HG03442 (cell line): ENCODE results near the gene SMAP2.
A peak's percentile ranks its signal among the peaks of the same experiment; 100 is the strongest.

Experiments
- ATAC-seq: cut with Tn5 transposase; IDR thresholded peaks from one replicate; pipeline ENCODE4 v1.9.1; 2021; ENCODE audit warnings: mild to moderate bottlenecking, moderate library complexity; ENCODE audit not compliant: unreplicated experiment

SMAP2 gene

DNA sequence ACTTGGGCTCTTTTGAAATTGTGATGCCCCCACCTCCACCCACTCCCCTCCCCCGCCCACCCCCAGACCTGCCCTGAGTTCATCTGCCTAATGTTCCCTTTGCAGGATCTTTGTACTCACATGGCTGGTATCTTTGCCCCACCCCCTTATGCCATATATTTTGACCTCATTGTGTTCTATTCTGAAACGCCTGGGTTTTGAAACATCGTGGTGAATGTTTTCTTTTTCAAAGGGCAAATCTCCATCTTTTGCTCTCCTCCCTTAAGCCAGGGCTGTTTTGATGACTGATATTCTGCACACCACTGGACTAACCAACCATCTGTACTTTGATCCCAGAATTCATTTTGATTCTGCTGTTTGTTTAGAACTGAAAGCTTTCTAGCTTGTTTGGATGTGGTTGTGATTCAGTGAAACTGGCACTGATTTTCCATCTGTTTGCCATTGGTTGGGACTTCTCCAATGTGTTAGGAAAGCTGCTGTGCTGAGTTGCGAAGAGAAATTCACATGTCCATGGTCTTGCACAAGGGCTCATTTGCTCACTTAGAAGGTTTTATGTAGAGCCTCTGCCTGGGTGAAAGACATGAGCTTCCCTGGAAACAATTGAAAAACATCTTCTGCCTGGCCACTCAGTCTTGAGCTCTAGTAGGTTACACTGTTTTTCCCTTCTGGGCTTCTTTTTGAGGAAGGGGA is 16.5 kb downstream of the SMAP2 start:
- no peak for ATAC-seq

DNA sequence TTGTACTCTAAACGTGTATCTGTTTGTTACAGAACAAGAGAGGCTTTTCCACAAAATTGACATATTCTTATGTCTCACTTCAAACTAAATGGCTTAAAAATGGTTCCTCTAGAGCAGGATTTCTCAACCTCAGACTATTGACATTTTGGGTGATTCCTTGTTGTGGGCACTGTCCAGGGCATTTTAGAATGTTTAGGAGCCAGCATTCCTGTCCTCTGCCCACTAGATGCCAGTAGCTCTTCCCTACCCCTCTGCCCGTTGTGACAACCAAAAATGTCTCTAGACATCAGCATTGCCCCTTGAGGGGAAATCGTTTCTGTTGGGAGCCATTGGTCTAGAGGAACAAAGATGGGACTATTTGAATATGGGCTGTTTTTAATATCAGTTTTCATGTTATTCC is 17.3 kb downstream of the SMAP2 start:
- ATAC-seq = no peak

DNA sequence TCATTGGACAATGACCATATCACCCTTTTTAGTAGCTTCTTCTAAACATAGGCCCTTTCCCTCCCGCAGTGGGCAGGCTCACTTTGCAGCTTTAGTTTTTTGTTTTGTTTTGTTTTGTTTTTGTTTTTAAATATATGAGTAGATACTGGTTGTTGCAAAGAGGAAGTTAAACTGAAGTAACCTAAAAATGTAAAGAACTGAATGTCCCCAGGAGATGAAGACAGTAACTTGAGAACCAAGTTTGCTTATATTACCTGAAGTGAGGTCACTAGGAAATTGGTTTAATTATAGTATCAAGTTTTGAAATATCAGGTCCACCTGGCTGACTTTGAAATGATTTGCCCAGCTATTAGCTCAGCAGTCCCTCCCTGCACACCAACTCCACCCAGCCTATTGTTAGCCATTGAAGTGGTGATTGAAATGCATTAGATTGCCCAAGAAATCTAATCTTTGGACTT is 18.2 kb downstream of the SMAP2 start:
- no peak for ATAC-seq

DNA sequence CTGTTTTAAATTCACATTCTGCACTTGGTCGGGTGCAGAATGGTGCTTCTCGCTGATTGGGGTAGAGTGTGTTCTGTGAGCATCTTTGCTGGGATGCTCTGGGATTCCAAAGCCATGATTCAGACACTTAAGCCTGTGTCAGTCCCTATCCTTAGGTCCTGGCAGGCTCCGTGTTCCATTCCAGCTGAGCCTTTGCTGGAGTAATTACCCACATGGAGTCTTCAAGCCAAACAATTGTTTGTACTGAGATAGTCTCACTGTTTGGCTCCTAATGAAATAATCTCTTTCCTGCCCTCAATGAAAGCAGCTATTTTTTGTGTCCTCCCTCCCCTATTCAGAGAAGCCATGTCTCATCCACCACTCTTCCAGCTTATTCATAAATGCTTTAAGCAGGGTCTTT is 18.7 kb downstream of the SMAP2 start:
- no peak for ATAC-seq

DNA sequence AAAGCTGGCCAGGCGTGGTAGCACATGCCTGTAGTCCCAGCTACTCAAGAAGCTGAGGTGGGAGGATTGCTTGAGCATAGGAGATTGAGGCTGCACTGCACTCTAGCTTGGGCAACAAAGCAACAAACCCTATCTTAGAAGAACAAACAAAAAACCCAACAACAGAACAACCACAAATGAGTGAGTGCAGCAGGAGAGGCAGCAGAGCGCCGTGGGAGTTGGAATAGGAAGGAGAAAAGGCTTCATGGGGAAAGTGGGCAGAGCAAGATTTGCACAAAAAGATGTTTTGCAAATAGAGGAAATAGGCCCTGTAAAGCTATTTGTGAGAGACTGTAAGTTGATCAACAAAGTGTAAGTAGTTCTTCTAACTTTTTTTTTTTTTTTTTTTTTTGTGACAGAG is 19.6 kb downstream of the SMAP2 start:
- no peak for ATAC-seq

DNA sequence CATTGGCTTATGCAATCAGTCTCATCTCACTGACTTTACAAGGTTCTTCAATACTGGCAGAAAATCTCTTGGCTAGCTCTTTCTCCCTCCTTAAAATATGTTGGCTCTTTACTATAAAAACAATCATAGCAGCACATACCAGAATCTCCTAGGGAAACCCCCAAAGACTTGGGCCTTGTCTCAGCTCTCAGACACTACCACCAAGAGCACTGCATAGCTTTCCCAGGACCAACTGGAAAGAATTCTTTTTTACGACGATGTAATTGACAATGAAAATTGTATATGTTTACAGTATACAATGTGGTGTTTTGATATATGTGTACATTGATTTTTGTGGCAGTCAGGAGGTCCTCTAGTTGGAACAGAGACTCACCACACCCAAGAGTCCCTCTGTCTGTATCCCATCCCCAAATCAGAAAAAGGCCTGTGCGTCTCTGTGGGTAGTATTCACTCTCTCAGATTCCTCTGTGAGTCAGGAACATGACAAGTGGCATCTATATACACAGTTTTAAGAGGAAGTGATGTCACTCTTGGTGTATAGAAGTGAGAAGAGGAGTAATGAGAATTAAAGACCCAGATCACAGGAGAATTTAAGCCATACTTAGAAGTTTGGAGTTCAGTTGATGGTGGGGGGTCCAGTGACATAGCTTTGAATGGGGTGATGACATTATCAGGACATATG is 21.1 kb downstream of the SMAP2 start:
- no peak for ATAC-seq

DNA sequence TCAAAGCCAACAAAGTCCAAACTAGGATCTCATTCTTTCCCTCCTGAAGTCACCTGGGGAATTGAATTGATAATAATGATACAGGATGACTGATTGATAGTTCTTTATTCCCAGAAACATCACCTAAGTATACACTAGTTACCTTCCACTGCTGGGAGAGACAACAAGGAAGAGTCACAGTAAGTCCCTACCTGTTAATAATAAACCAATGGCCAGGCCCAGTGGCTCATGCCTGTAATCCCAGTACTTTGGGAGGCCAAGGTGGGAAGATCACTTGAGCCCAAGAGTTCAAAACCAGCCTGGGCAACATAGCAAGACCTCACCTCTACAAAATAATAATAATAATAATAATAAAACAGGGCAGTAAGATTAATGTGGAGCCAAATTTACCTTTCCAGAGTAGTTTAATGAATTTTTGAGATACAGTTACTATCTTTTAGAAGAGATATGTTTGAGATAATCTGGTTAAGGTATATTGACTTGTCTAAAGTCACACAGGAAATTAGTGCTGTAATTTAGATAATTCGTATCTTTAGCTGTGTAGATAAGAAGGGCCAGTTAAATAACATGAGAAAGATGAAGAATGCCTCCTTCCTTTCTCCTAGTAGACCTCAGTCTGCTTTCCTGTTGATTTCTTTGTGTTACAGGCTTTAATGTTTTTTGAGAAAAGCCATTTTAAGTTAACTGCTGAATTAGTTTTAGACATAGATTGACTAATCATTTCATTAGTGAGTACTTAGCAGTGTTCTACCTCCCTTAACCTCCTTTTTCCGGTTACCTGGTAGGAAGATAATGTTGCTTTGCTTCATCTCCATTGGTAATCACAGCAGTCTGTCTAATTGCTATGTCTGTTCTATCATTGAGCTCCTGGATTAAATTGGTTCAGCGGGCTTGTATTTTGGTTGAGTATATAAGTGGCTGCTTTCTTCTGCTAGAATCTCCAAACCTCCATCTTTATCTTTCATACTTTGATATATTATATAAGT is 22.0 kb downstream of the SMAP2 start:
- no peak for ATAC-seq

DNA sequence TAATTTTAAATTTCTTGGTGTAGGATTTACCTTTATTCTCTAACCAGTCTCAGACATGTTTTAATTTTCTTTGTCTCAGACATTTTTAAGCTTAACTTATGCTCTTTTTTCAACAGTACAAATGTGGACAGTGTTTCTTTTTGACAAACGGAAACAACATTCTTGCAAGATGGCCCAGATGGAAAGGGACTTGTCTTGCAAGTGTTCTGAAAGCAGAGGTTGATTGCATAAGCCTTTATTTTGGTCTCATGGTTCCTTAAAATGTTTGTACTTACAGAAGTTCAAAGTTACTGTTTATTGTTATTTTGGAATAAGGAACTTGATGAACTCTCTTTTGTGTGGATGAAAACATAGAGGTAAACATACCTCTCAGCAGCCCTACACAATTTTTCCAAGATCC is 22.9 kb downstream of the SMAP2 start:
- no peak for ATAC-seq

DNA sequence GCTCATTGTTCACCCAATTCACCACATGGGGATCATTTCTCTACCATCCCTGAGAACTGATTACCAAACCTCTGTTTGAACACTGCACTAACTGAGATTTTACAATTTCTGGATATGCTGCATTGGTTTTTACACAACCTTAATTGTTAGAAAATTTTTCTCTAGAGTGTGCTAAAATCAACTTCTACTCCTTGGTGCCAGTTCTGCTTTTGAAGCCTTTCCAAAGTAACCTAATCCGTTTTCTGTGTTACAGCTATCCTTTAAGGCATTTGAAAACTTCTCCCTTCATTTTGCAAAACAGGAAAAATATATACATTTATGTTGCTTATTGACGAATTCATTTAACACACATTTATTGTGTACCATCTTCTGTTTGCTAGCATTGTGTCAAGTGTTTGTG is 23.7 kb downstream of the SMAP2 start:
- no peak for ATAC-seq

DNA sequence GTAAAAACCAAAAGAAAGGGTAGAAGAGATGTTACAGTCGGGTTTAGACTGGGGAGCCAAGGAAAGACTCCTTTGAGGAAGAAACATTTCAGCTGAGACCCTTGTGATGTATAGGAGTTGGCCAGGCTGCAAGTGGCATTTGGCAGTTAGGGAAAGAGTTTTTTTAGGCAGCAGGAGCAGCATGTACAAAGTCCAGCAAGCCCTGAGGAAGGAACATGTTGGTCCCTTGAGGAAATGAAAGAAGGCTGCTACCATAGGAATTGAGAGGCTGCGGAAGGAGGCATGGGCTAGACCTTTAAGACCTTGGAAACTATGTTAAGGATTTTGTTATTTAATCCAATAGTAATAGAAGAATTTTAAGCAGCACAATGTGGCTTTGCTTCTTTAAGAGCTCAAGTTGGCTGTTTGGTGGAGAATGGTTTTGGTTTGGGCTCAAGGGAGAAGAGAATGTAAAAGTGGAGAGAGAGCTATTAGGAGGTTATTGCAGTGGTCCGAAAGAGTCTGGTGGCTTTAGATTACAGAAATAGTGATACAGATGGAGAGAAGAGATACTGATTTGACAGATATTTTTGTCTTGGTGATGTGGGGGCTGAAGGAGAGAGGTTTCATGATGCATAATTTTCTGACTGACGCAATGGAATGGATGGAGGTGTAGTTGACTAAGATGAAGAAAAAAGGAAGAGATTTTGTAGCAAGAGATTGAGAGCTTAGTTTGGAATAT is 26.6 kb downstream of the SMAP2 start:
- ATAC-seq = peak; percentile 63

DNA sequence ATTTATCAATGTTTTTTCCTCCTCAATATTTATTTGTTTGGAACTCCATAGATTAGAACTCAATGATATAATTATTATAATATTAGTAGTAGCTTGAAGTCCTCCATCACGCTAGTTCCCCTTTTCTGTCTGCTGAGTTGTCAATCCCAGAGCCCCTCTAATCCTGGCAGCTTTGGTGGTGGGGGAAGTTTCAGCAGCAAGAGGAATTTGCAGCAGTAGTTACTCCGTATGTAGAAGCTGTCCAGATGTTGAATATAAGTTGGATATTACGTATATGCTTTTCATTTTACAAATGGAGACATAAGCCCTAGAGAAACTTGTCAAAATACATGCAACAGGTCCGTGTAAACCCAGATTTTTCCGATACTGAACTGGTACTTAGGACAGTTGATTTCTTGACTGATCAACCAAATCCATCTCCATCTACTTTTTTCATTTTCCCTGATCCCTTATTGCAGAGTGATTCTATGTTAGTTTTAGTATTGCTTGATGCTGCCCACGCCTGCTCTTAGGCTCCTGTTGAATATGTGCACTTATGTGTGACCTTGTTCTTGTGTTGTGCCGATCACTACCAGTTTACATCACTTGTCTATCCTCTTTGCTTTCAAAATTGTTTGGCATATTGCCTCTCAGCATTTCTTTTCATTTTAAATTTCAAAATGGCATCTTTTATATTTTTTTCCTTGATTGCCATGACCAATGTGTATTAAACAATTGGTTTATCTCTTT is 28.1 kb downstream of the SMAP2 start:
- no peak for ATAC-seq

DNA sequence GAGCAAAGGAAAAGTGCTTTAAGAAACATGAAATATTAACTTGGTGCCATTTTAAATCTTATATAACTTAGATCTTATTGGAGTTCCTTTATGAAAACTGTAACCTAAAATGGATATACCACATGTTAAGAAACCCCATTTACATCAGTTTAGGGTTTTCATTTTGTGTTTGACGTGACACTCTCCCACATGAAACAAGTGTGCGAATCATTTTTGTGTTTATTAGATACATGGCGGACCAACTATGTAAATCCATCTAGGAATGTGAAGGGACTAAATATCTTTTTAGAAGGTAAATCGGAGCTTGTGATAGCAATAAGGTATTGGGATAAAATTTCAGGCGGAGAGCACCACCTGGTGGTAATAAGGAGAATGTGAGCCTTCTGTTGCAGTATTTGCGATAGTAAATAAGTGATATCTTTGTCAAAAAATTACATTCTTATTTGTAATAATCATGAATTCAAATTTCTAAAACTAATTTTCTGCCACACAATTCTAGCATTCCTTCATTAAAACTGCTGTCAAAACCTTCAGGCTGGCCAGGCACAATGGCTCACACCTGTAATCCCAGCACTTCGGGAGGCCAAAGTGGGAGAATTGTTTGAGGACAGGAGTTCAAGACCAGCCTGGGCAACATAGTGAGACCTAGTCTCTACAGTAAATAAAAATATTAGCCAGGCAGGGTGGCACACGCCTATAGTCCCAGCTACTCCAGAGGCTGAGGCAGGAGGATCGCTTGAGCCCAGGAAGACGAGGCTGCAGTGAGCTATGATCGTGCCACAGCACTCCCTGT is 31.3 kb downstream of the SMAP2 start:
- ATAC-seq = no peak

DNA sequence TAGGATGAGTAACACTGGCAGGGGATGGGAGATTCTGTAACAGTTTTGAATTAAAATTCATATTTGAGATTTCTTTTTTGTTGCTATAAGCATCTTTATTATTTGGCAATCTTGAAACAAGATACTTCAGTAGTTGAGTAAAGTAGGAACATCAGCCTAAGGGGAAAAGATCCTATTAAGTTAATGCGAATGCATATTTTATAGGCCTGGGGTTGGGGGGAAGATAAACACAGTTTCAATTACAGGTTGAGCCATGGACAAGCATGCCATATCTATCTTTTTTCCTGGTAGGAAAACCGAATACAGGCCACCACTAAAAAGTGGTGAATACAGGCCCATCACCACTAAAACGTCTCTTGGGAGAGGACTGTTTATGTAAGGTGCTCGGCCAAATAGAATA is 32.3 kb downstream of the SMAP2 start:
- no peak for ATAC-seq

DNA sequence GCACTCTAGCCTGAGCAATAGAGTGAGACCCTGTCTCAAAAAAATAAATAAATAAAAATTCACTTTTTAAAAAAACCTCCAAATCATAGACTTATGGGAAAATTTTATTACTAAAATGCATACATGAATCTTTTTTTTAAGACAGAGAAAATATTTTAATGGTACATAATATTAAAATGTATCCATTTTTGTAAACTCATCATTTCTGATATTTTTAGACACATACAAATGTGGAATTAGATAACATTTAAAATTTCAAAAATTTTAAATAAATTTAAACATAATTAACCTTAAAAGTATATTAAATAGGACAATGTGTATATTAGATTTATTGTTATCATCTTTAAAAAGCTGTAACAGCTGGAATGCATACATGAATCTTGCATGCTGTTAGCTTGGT is 33.9 kb downstream of the SMAP2 start:
- no peak for ATAC-seq

DNA sequence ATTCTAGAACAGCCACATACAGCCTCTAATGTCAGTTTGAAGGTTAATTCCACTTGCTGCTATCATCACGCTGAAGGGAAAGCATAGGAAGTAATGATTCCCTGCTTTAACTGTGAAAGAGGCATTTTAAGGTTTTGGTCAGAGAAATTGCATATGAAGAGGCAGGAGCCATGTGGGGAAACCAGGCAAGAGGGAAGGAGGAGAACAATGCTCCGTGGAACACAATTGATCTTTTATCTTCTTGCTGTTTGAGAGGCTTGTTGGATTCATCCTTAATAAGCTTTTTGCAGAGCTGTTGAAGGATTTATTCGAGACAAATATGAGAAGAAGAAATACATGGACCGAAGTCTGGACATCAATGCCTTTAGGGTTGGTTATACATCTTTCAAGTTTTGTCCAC is 35.9 kb downstream of the SMAP2 start:
- ATAC-seq = no peak

DNA sequence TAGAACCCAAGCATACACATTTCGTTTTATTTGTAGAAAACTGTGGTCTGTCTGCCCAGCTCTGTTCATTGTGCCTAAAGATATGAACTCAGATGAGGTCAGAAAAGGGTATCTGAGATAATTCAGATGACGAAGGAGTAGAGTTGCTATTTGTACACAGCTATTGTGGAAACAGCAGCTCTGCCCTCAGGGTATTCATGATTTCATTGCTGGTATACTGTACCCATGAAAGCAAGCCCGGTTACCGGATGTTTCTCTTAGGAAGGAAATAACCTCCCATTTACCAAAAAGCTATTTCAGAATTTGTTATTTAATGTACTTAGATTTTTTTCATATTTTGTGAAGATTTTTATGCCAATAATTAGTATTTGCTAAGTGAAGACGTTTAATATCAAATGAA is 37.8 kb downstream of the SMAP2 start:
- no peak for ATAC-seq

DNA sequence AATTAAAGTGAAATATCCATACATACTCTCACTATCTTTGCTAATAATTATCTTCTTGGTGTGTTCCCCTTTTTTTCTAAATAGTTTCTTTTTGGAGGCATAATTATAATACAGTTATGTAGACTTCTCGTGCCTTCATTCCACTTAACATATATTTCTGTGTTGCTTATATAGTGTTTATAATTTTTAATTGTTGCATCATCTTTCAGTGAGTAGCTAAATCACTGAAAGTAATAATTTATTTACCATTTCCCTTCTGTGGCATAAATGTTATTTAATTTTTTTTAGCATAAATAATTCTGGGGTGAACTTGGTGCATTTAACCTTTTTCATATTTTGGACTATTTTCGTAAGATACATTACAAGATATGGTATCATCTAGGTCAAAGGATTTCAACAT is 38.3 kb downstream of the SMAP2 start:
- ATAC-seq = no peak

DNA sequence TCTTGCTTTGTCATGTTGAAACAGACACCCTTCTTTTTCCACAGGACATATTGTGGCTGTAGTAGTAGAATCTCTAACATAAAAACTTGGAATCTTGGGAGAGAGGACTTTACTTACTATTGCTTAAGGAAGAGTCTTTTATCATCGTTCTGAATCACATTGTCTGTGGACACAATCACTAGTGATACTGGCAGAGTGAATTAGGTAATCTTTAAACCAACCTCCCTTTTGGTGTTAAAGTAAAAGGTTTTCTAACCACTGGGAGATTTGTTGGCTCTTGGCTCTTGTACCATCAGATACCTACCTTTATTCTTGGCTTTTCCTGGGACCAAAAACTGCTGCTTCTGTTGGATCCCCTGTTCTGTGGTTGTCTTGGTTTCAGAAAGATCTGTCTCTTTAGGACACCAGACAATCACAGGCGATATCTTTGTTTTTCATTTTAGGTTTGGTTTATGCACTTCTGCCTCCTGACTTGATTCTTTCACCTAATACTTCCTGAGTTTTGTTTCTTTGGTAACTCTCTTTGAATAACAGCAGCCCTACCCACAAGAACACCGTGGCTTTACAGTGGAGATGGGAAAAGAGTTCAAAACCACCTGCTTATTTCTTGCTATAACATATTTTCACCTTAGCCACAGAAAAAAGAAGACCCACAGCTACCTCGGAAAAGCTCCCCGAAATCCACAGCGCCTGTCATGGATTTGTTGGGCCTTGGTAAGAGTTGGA is 40.2 kb downstream of the SMAP2 start:
- ATAC-seq = no peak

DNA sequence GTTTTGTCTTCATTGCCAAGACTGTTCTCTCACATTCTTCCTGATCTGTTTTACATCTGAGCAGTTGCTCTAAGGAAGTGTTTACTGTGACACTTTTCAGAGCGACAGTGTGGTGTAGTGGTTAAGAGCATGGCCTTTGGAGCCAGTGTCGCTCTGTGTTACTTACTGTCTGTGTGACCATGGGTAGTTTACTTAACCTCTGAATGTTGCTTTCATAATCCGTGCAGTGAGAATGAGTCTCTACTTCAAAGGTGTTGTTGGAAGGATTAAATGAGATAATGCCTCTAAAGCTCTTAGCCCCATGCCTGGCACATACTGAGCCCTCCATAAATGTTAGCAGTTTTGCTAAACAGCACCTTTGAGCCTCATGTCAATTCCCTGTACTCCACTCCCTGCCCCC is 40.8 kb downstream of the SMAP2 start:
- no peak for ATAC-seq
